Heart left ventricle (tissue), 13 donors: ENCODE measurements around the gene MIER2.

Experiments used
- POLR2A ChIP-seq, 2 donors: fragments of 450-650 bp; IDR thresholded peaks; one replicate each; pipeline ENCODE4 v1.6.1; 2017; ENCODE audit warnings: antibody characterized with exemption in 2 of 2, mild to moderate bottlenecking in 2 of 2, moderate library complexity in 2 of 2
- TF ChIP-seq, protein P1 (sequence below), 12 donors: fragments of 200-600 bp; sonication (generic) in 4 of 12; IDR thresholded peaks; one replicate each; pipeline versions ENCODE4 v1.5.0 to v1.8.0; 2018 to 2022; ENCODE audit warnings: antibody characterized with exemption in 12 of 12, mild to moderate bottlenecking in 5 of 12
- donor health status: ischemic (EF 13 %, LVEDD 7.1; RV severe dilation, severe dysfunction).
- donor health status: DM: no; HTN: yes; CAD: no.
- donor health status: DM: no; HTN: no; CAD: no.
- donor health status: ischemic (EF 25% LVEDD 6.9; RV normal size, moderate dysfunction).
- donor health status: ischemic (EF 25% LVEDD 5.7; RV mildly dilated, moderate dysfunction).
- donor health status: ischemic (EF 35%, LVEDD 5.7; RV mildly dilated, moderate dysfunction).
- donor health status: nonischemic (EF 11% LVEDD 7.7; RV severe dilation, severe dysfunction).
- donor health status: DM: yes; HTN: yes; CAD: no.
- donor health status: PGD.
- donor health status: ischemic (EF 29% LVEDD 5.4; RV normal size, mild dysfunction).
- donor health status: nonischemic (EF 23%, LVEDD 6.1; RV moderate dilation, normal function).

- TF ChIP-seq, protein P1, sequence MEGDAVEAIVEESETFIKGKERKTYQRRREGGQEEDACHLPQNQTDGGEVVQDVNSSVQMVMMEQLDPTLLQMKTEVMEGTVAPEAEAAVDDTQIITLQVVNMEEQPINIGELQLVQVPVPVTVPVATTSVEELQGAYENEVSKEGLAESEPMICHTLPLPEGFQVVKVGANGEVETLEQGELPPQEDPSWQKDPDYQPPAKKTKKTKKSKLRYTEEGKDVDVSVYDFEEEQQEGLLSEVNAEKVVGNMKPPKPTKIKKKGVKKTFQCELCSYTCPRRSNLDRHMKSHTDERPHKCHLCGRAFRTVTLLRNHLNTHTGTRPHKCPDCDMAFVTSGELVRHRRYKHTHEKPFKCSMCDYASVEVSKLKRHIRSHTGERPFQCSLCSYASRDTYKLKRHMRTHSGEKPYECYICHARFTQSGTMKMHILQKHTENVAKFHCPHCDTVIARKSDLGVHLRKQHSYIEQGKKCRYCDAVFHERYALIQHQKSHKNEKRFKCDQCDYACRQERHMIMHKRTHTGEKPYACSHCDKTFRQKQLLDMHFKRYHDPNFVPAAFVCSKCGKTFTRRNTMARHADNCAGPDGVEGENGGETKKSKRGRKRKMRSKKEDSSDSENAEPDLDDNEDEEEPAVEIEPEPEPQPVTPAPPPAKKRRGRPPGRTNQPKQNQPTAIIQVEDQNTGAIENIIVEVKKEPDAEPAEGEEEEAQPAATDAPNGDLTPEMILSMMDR (IDR thresholded peaks at IDR 0.05), result no peak
- TF ChIP-seq POLR2A (IDR thresholded peaks at IDR 0.05), result no peak
Observed at GRCh38 chr19:359653-359925, 15.0 kb upstream of the MIER2 start.
